ENCODE measurements around the gene CRK. TPM values are rescaled to one million over a fixed set of nuclear protein-coding genes. Genes with fewer than 3 reads are reported as not detected.

The CRK gene
- total RNA-seq, 1 donor = 109 TPM

GRCh38 chr17:1373707-1374237 is 82.3 kb downstream of the CRK start:
- no peak for DNase-seq (ENCODE audit: insufficient read length, low spot score, missing footprints)
- Histone ChIP-seq H4K20me1 (ENCODE audit: insufficient read depth, low read length) (peaks cover 98% of the 10 kb centered on the region), H3K4me2 (ENCODE audit: insufficient read depth, low read length) (no peak overlapping the region), H3K79me2 (ENCODE audit: insufficient read depth, low read length) (peaks cover 100% of the 10 kb centered on the region), H3K27ac (ENCODE audit: low read depth, low read length) (no peak overlapping the region), H3K27me3 (ENCODE audit: insufficient read depth, low read length) (no peaks in the 10 kb centered on the region), H3K9me3 (ENCODE audit: low read depth, low read length) (no peaks in the 10 kb centered on the region), H3K4me1 (ENCODE audit: insufficient read depth, low read length) (peaks cover 26% of the 10 kb centered on the region), H3K4me3 (ENCODE audit: insufficient read depth, low read length) (no peak overlapping the region), H2AFZ (ENCODE audit: low read length) (no peak overlapping the region), H3K36me3 (ENCODE audit: insufficient read depth, low read length) (peaks cover 28% of the 10 kb centered on the region)
- TF ChIP-seq, protein P1, sequence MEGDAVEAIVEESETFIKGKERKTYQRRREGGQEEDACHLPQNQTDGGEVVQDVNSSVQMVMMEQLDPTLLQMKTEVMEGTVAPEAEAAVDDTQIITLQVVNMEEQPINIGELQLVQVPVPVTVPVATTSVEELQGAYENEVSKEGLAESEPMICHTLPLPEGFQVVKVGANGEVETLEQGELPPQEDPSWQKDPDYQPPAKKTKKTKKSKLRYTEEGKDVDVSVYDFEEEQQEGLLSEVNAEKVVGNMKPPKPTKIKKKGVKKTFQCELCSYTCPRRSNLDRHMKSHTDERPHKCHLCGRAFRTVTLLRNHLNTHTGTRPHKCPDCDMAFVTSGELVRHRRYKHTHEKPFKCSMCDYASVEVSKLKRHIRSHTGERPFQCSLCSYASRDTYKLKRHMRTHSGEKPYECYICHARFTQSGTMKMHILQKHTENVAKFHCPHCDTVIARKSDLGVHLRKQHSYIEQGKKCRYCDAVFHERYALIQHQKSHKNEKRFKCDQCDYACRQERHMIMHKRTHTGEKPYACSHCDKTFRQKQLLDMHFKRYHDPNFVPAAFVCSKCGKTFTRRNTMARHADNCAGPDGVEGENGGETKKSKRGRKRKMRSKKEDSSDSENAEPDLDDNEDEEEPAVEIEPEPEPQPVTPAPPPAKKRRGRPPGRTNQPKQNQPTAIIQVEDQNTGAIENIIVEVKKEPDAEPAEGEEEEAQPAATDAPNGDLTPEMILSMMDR (IDR thresholded peaks at IDR 0.05; ENCODE audit: extremely low read depth, low read depth, low read length) = no peak

GRCh38 chr17:1372618-1373017 is 83.4 kb downstream of the CRK start:
- TF ChIP-seq, protein P1 (IDR thresholded peaks at IDR 0.05; ENCODE audit: extremely low read depth, low read depth, low read length) = no peak
- Histone ChIP-seq H4K20me1 (ENCODE audit: insufficient read depth, low read length) (peaks cover 98% of the 10 kb centered on the region), H3K27ac (ENCODE audit: low read depth, low read length) (no peak overlapping the region), H3K36me3 (ENCODE audit: insufficient read depth, low read length) (peaks cover 28% of the 10 kb centered on the region), H3K79me2 (ENCODE audit: insufficient read depth, low read length) (peaks cover 100% of the 10 kb centered on the region), H2AFZ (ENCODE audit: low read length) (no peak overlapping the region), H3K9me3 (ENCODE audit: low read depth, low read length) (no peaks in the 10 kb centered on the region), H3K27me3 (ENCODE audit: insufficient read depth, low read length) (no peaks in the 10 kb centered on the region), H3K4me3 (ENCODE audit: insufficient read depth, low read length) (no peak overlapping the region), H3K4me2 (ENCODE audit: insufficient read depth, low read length) (no peak overlapping the region), H3K4me1 (ENCODE audit: insufficient read depth, low read length) (peaks cover 22% of the 10 kb centered on the region)
- DNase-seq (ENCODE audit: insufficient read length, low spot score, missing footprints) = no peak

- DNase-seq (ENCODE audit: insufficient read length, low spot score, missing footprints) = no peak
- Histone ChIP-seq H3K27me3 (ENCODE audit: insufficient read depth, low read length) (no peaks in the 10 kb centered on the region), H3K4me3 (ENCODE audit: insufficient read depth, low read length) (no peak overlapping the region), H3K4me2 (ENCODE audit: insufficient read depth, low read length) (no peak overlapping the region), H3K4me1 (ENCODE audit: insufficient read depth, low read length) (peaks cover 22% of the 10 kb centered on the region), H4K20me1 (ENCODE audit: insufficient read depth, low read length) (peaks cover 98% of the 10 kb centered on the region), H3K9me3 (ENCODE audit: low read depth, low read length) (no peaks in the 10 kb centered on the region), H2AFZ (ENCODE audit: low read length) (no peak overlapping the region), H3K79me2 (ENCODE audit: insufficient read depth, low read length) (peaks cover 100% of the 10 kb centered on the region), H3K36me3 (ENCODE audit: insufficient read depth, low read length) (peaks cover 24% of the 10 kb centered on the region), H3K27ac (ENCODE audit: low read depth, low read length) (no peak overlapping the region)
- TF ChIP-seq, protein P1 (IDR thresholded peaks at IDR 0.05; ENCODE audit: extremely low read depth, low read depth, low read length) = no peak
These were observed 84.0 kb downstream of the CRK start for GRCh38 chr17:1371893-1372590.

Other genes starting within 250 kb of the CRK start
- not detected in 2 replicates for gene BHLHA9, start 185.8 kb downstream of the CRK start, total RNA-seq
- not detected in 2 replicates for gene TRARG1, start 176.6 kb downstream of the CRK start, total RNA-seq
- 401 and 433 TPM in 2 replicates for gene YWHAE, start 56.0 kb downstream of the CRK start, total RNA-seq
- gene MYO1C, start 36.5 kb upstream of the CRK start, total RNA-seq = 204 and 250 TPM in 2 replicates
- gene INPP5K, start 60.4 kb upstream of the CRK start, total RNA-seq = 40.4 and 51.4 TPM in 2 replicates
- gene PITPNA, start 106.6 kb upstream of the CRK start, total RNA-seq = 19.2 and 21.5 TPM in 2 replicates
- 4.4 and 5.4 TPM in 2 replicates for gene SLC43A2, start 172.6 kb upstream of the CRK start, total RNA-seq
- gene SCARF1, start 189.5 kb upstream of the CRK start, total RNA-seq = 0.88 and 1.4 TPM in 2 replicates
- 11.2 and 11.6 TPM in 2 replicates for gene RILP, start 193.6 kb upstream of the CRK start, total RNA-seq
- gene PRPF8, start 228.6 kb upstream of the CRK start, total RNA-seq = 107 and 111 TPM in 2 replicates

Measured in osteoblast (primary cell).